ENCODE measurements around the gene TMEM179.

The TMEM179 gene

DNA sequence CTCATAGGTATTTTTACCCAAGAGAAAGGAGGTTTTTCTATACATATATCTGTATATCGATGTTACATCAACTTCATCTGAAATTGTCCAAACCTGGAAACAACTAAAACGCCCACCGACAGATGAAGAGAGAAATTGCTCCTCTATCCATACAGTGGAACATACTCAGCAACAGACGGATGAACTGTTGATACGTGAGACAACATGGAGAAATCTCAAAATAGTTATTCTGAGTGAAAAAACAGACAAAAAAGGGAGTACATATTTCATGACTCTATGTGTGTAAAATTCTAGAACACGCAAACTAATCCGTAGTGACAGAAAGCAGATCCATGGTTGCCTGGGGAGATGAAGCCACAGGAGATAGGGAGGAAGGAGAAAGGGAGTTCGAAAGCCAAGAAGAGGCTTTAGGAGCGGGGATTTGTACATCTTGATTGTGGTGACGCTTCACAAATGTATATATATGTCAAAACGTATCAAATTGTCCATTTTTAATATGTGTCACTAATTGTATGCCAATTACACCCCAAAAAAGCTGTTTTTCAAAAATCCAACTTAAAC lies 62.6 kb downstream of the TMEM179 start:
- no peak for DNase-seq
